GM12878 (cell line): ENCODE data around the gene KLHL15. TPM values are rescaled to one million over a fixed set of nuclear protein-coding genes. Genes with fewer than 3 reads are reported as not detected.
"Not testable (repeated sequence)": the region's sequence is repeated elsewhere in the genome, so short reads cannot be mapped to it uniquely, and the experiment has no call there.

Experiments used
- ATAC-seq: fragments of 200-7000 bp; cut with Tn5 transposase; 3 replicates; pipeline ENCODE4 v1.9.1; 2020; ENCODE audit warnings: mild to moderate bottlenecking, moderate library complexity
- BruUV-seq: library from RNA; stranded (reverse); fragments of 400-500 nt; replicated peaks from 2 replicates; lab custom pipeline; 2021; lab: Mats Ljungman, UMichigan
- CTCF ChIA-PET: fragments of 300-600 bp; sonication (Branson Sonifier 250); formaldehyde crosslinking; extraction: SDS; loops from one replicate; lab custom pipeline; 2021; ENCODE audit warnings: inconsistent platforms; lab: Yijun Ruan, JAX
- POLR2A ChIA-PET: fragments of 350-600 bp; formaldehyde crosslinking; extraction: SDS; loops from one replicate; lab custom pipeline; 2021; ENCODE audit warnings: inconsistent platforms; lab: Charles Lee
- RAD21 ChIA-PET: fragments of 300-600 bp; sonication (Branson Sonifier 250); formaldehyde crosslinking; loops from one replicate; lab custom pipeline; 2023; ENCODE audit warnings: antibody characterized with exemption; ENCODE audit not compliant: unreplicated experiment; lab: Charles Lee
- SMC1A ChIA-PET: fragments of 300-600 bp; sonication (Branson Sonifier 250); formaldehyde crosslinking; loops from one replicate; lab custom pipeline; 2023; ENCODE audit not compliant: unreplicated experiment, uncharacterized antibody; lab: Charles Lee
- DNase-seq: peaks from one replicate; pipeline ENCODE4 v3.0.0-alpha.2; 2011; ENCODE audit warnings: low read depth, low spot score
- FAIRE-seq: peaks from 3 replicates; lab custom pipeline; 2011; peaks lifted over from hg19 to GRCh38; lab: Jason Lieb, UNC
- H2AFZ ChIP-seq: 2 replicates; pipeline ENCODE4 v1.6.0; 2011; ENCODE audit warnings: low read depth, low read length, control low read depth; ENCODE audit not compliant: control insufficient read depth
- H3K27ac ChIP-seq: 2 replicates; pipeline ENCODE4 v1.5.1; 2011; ENCODE audit warnings: control low read depth; ENCODE audit not compliant: control insufficient read depth, insufficient read depth
- H3K27me3 ChIP-seq, 2 experiments: replicated peaks in 1 of 2; 2 replicates each; pipeline versions ENCODE4 v1.6.0 to v1.6.1; 2011; ENCODE audit warnings: low read length in 1 of 2; ENCODE audit not compliant: control insufficient read depth in 2 of 2, insufficient read depth in 2 of 2
- H3K36me3 ChIP-seq, 2 experiments: 2 replicates each; pipeline ENCODE4 v1.5.1; 2011; ENCODE audit warnings: low read length in 1 of 2; ENCODE audit not compliant: control insufficient read depth in 2 of 2, insufficient read depth in 2 of 2
- H3K4me1 ChIP-seq: 2 replicates; pipeline ENCODE4 v1.6.1; 2011; ENCODE audit warnings: mild to moderate bottlenecking, low read length, moderate library complexity, mixed read lengths; ENCODE audit not compliant: control insufficient read depth, insufficient read depth
- H3K4me2 ChIP-seq: 2 replicates; pipeline ENCODE4 v1.6.0; 2011; ENCODE audit warnings: control low read depth; ENCODE audit not compliant: control insufficient read depth, insufficient read depth
- H3K4me3 ChIP-seq: fragments of 200-600 bp; sonication (generic); 2 replicates; pipeline ENCODE4 v1.5.1; 2016
- H3K79me2 ChIP-seq: 2 replicates; pipeline ENCODE4 v1.6.0; 2011; ENCODE audit warnings: low read length; ENCODE audit not compliant: control insufficient read depth, insufficient read depth
- H3K9ac ChIP-seq: 2 replicates; pipeline ENCODE4 v1.8.0; 2011; ENCODE audit warnings: low read length, control low read depth, mixed read lengths; ENCODE audit not compliant: control insufficient read depth, insufficient read depth
- H3K9me3 ChIP-seq: replicated peaks from 3 replicates; pipeline ENCODE4 v1.5.1; 2011; ENCODE audit warnings: mild to moderate bottlenecking, low read length; ENCODE audit not compliant: control insufficient read depth, insufficient read depth
- H4K20me1 ChIP-seq: 2 replicates; pipeline ENCODE4 v1.6.0; 2011; ENCODE audit not compliant: control insufficient read depth, insufficient read depth
- WGBS: methylation state at CpG from one replicate; pipeline ENCODE4 v1.1.6; 2016; ENCODE audit warnings: low lambda C conversion rate; ENCODE audit not compliant: insufficient replicate concordance, insufficient coverage; ENCODE audit errors: missing lambda C conversion rate; 5-methylcytosine and 5-hydroxymethylcytosine counted together
- in situ Hi-C: fragments of 300-500 bp; cut with MboI; formaldehyde crosslinking; loops from 9 replicates; pipeline ENCODE4 v1.14.3; 2018; ENCODE audit warnings: mixed read lengths
- intact Hi-C: fragments of 100-400 bp; cut with micrococcal nuclease; formaldehyde crosslinking; loops from one replicate; pipeline ENCODE4 v1.14.2; 2022; ENCODE audit not compliant: unreplicated experiment
- polyA plus RNA-seq, 11 experiments: library from polyadenylated mRNA; depleted of rRNA in 4 of 11; unstranded in 6 of 11; stranded (reverse) in 5 of 11; fragments of >200 nt; fragmentation: Nextera tagmentation in 4 of 11; fragmentation: Illumina TruSeq in 1 of 11; extraction: Ambion mirVana in 4 of 11; extraction: Trizol in 1 of 11; gene quantifications; 1 replicate in 1 of 11; 2 replicates in 10 of 11; pipeline versions ENCODE4 v1.2.1 to v1.2.3, GENCODE V29; 2011 to 2016; ENCODE audit warnings: inconsistent platforms in 2 of 11, missing spikeins in 2 of 11, low read depth in 1 of 11
- total RNA-seq, 4 experiments: library from RNA; depleted of rRNA in 3 of 4; stranded (reverse); fragments of >200 nt in 3 of 4; fragmentation: Illumina TruSeq in 1 of 4; extraction: Trizol in 1 of 4; gene quantifications; 2 replicates each; pipeline versions ENCODE4 v1.2.1 to v1.2.3, GENCODE V29; 2013 to 2021

Gene KLHL15
- total and polyA plus RNA-seq, 10 of the 15 experiments (the other 5 are each of a cell fraction or from before 2014, with no cell fraction given) = 1.4 to 7.0 (median 3.7) TPM

GRCh38 chrX:24049643-24050042 is 22.7 kb upstream of the KLHL15 start:
- H4K20me1 ChIP-seq, H3K4me1 ChIP-seq, DNase-seq, RAD21 ChIA-PET, H3K4me2 ChIP-seq, in situ Hi-C loops, FAIRE-seq, H3K4me3 ChIP-seq, ATAC-seq, H3K9me3 ChIP-seq, H3K27ac ChIP-seq, H3K36me3 ChIP-seq, SMC1A ChIA-PET, BruUV-seq, H2AFZ ChIP-seq, H3K27me3 ChIP-seq, H3K9ac ChIP-seq, H3K79me2 ChIP-seq: not testable (repeated sequence)
- POLR2A ChIA-PET = interaction anchor here (0.6 kb wide), 1 partner anchor 46 kb away, joined by 4 read pairs; no protein-coding TSS in a partner anchor
- intact Hi-C loops = loop anchor here (10.0 kb wide), 1 partner anchor 265 kb away; the partner anchor contains the start of gene SAT1
- CTCF ChIA-PET = interaction anchor here (0.9 kb wide), 1 partner anchor 148 kb away, joined by 3 read pairs; no protein-coding TSS in a partner anchor
- WGBS = 73% methylated on average over 14 of the region's 24 CpGs

GRCh38 chrX:24046060-24046459 is 19.1 kb upstream of the KLHL15 start:
- H2AFZ ChIP-seq, H3K4me1 ChIP-seq, H3K4me3 ChIP-seq, H3K9ac ChIP-seq, ATAC-seq, H3K36me3 ChIP-seq, BruUV-seq, H4K20me1 ChIP-seq, SMC1A ChIA-PET, FAIRE-seq, DNase-seq, H3K4me2 ChIP-seq, H3K27me3 ChIP-seq, H3K27ac ChIP-seq, in situ Hi-C loops, H3K79me2 ChIP-seq, H3K9me3 ChIP-seq, RAD21 ChIA-PET, intact Hi-C loops: not testable (repeated sequence)
- ChIA-PET CTCF (interaction anchor here (1.8 kb wide), 1 partner anchor 8 kb away, joined by 10 read pairs; the partner anchor contains the start of gene EIF2S3), POLR2A (interaction anchor here (0.6 kb wide), 1 partner anchor 11 kb away, joined by 3 read pairs; no protein-coding TSS in a partner anchor)
